Caki2 (cell line): ENCODE measurements around the gene KRT71. TPM values are rescaled to one million over a fixed set of nuclear protein-coding genes. Genes with fewer than 3 reads are reported as not detected.

Experiments
- DNase-seq: peaks from one replicate; pipeline ENCODE4 v3.0.0-alpha.2; 2015; ENCODE audit warnings: low read depth
- in situ Hi-C: cut with HindIII; loops from 2 replicates; pipeline ENCODE4 v1.10.0; 2016; ENCODE audit warnings: low sequenced_read_pairs, low pct_unique_long_range_greater_than_20kb, mixed read lengths
- total RNA-seq: library from RNA; depleted of rRNA; stranded (reverse); fragments of >200 nt; shearing (Covaris generic); gene quantifications from 2 replicates; pipeline ENCODE4 v1.2.3, GENCODE V29; 2014; ENCODE audit warnings: low replicate concordance

The KRT71 gene
- total RNA-seq, 1 experiment from 2014 or later, result not detected

DNA sequence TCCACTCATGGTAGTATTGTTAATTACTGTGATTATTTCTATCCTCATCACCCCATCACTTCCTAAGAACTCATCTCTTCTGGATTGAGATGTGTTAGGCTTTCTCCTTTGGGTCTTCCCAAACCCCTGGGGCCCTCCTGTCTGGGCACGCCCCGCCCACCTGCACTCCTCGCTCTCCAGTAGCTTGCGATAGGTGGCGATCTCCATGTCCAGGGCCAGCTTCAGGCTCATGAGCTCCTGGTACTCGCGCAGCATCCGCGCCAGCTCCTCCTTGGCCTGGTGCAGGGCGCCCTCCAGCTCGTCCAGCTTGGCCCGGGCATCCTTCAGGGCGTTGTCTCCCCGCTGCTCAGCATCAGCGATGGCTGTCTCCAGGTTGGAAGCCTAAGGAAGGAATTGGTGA lies 6.8 kb downstream of the KRT71 start:
- in situ Hi-C loops, result no loop called here
- no peak for DNase-seq

DNA sequence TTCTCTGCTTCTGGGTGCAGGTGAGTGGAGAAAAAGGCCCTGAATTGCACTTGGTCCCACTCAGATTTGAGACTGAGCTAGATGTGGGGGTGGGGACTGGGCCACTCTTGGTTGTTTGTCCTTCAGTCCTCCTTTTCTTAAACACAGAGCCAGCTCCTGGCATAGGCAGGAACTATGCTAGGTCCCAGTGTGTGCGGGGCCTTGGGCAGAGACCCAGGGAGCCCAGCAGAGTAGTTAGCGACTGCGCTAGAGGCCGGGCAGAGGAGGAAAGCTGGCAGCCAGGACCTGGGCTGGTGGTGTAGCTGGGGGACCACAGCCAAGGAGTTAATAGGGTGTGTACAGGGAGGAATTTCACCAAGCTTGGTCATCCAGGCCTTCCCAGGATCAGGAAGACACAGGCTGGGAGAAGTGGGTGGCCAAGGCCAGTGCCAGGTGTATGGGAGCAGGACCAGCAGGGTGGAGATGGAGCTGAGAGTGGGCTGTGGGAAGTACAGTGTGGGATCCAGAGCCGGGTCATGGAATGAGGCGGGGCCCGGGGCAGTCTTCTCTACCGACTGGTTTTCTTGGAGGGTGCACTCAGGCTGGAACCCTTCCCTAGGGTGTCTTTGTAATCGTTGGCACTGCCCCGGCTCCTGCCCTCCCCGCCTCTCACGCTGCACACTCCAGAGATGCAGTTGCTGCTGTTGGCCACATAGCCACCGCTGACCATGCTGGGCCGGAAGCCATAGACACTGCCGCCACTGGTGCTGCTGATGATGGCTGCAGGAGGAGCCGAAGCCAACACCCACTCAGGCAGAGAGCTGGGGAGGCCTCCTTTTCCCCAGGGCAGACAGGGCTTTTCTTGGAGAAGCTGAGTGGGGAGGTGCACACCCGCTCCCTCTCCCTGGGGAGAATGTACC lies 8.7 kb downstream of the KRT71 start:
- in situ Hi-C loops, result no loop called here
- no peak for DNase-seq

DNA sequence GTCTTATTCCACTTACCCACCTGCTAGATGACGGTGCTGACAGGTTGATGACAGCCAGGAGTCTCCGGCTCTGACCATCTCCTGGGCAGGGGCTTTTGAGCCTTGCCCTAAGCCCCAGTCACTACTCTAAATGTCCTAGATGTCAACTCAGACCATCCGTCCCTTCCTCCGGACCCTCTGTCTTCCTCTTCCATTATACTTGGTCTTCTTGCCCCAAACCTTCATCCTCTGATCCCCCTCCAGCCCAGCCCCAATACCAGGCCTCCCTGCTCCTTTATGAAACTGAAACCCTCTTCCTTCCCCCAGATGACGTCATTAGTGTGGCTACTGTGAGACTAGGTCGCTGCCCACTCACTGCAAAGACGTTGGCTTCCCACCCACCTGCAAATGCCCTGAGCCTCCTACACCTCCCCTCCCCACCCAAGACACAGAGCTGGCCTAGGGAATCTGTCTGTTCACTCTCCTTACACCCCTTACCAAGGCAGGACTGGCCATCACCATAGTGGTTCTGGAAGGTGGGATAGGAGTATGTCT lies 10.1 kb downstream of the KRT71 start:
- in situ Hi-C loops, result no loop called here

DNA sequence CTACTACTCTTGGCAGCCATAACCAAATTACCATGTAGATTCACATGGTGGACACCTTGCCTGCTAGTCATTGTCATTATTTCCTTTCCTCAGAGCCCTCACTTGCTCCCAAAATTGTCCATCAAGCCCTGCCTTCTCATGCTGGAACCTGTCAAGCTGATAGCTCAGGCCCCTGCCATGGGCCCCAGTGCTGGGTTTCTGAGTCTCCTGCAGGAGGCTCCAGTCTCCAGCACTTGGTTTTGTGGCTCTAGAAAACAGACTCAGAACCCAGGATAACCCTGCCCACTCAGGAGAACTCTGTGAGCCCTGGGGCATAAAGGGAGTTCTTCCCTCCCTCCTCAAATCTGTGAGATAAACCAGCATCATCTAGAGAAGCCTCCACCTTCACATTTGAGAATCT lies 10.8 kb downstream of the KRT71 start:
- in situ Hi-C loops, result no loop called here
- DNase-seq, result no peak

More for the DNA sequence above, 10.1 kb downstream of the KRT71 start:
- DNase-seq, result no peak

DNA sequence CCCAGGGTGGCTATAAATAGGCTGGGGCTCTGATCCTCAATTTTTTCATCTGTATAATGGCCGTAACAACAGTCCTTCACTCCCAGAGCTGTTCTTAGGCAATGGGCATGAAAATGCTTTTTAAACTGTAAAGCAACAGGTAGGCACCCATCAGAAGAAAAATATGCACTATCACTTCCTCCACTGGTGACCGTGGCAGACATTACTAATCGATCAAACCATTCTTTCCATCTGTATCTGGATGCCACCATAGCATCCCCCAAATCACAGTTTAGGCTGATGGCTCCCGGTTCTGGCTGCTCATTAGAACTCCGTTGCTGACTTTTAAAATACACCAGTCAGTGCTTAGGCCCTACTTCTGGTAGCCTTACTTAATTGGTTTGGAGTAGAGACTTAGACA lies 11.2 kb downstream of the KRT71 start:
- DNase-seq, result no peak
- in situ Hi-C loops, result no loop called here

DNA sequence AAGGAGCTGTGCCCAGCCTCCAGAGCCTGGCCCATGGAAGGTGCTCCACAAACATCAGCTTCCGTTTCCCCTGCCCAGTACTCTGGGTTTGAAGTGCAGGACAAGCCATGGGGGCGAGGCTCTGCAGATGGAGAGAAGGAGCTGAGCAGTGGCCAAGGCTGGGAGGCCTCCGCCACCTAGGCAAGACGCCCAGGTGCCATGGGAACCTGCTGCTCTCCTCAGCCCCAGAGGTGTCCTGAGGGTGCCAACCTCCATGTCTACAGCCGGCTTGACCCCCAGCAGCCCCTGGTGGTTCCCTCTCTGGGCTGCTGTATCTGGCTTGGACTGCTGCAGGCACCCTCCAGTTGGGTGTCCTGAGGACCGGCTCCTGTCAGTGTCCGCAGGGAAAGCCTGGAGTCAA lies 12.4 kb downstream of the KRT71 start:
- in situ Hi-C loops, result no loop called here

DNA sequence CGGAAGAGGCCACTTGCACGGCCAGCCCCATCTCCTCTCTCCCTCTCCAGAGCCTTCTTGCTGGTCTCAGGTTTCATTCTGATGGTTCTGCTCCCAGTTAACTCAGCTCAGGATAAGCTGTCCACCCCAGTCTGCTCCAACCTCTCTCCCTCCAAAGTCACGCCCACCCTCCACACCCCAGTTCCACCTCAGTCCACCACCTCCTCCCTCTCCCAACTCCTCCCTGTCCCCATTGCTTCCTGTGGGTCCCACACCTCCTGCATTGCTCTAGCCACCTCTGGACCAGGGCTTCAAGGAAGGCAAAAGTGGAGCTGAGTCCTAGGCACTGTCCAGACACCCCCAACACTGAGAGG lies 13.1 kb downstream of the KRT71 start:
- no peak for DNase-seq
- in situ Hi-C loops, result no loop called here

More for the DNA sequence above, 12.4 kb downstream of the KRT71 start:
- no peak for DNase-seq

DNA sequence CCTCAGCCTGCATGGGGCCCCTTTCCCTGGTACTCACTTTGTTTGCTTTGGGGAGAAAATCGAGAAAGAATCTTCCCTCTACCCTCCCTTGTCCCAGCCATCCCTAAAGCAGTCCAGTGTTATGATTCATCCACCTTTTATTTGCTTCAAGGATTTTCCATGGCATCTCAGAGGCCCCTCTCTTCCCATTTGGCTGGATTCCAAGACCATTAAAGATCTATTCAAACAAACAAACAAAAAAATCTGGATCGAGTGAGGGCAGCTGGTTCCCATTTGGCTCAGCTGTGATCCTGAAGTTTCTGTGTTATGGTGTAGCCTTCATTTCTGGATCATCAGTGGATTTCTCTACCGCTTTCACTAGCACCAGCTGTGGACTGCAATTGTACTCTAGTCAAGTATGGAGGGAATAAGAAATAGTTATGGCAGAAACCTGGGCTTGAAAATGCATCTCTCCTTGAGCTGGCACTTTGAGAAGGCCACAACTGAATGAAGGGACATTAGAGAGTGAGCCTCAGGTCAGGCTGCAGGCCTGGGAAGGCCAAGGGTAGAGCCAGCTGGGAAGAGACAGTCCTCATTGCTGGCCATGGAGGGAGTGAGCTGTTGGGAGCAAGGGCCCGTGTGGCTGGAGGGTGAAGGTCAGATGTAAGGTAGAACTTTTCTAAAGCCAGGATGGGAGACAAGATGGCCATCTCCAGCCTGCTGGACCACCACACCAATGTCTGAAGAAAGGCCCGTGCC lies 13.7 kb downstream of the KRT71 start:
- in situ Hi-C loops, result no loop called here
- DNase-seq, result peak; percentile 51

DNA sequence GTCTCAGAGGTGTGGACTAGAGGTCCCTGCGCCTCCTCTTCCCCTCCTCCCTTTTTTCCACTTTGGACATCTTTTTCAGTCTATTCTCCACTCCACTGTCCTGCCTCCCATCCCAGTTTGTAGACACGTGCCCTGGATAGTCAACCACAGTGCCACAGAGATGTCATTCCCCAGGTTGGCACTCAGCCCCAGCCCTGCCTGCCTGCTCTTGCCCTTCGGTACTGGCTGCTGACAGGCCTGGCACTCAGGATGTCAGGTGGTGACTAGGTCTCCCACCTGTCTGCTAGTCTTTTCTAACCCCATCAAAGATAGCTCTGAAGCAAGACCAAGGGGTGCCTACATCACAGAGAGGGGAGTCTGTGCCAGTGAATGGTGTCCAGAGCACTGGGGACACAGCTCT lies 15.8 kb downstream of the KRT71 start:
- DNase-seq, result no peak
- in situ Hi-C loops, result no loop called here

DNA sequence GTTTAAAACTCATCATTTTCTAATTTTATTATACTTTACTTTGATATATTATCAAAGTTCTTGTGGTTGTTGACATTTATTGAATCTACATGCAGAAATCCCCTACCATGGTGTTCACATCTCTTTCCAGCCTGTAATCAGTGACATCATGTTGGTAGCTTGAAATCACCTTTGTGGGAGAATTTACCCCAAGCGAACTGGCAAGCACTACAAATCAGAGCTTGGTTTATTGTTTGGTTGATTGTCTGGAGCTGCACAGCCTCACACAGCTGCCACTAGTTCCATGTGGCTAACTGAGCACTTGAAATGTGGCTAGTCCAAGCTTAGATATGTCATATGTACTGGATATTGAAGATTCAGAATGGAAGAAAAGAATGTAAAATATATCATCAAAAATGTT lies 17.4 kb downstream of the KRT71 start:
- DNase-seq, result no peak
- in situ Hi-C loops, result no loop called here

DNA sequence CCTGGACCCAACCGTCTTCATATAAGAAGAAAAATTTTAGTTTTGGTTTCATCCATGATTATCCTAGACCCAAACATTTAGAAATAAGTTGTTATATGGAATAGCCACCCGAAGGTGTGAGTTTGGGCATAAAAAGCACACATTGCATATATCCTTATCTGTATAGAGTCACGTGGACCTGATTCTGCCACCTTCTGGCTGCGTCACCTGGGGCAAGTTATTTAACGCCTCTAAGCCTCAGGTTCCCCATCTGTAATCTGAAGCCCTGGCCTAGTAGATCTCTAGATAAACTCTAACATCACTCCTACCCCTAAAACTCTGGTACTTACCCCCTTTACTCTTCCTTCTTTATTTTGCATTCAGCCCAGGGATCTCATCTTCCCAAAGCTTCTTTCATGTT lies 18.5 kb downstream of the KRT71 start:
- DNase-seq, result no peak
- in situ Hi-C loops, result no loop called here

DNA sequence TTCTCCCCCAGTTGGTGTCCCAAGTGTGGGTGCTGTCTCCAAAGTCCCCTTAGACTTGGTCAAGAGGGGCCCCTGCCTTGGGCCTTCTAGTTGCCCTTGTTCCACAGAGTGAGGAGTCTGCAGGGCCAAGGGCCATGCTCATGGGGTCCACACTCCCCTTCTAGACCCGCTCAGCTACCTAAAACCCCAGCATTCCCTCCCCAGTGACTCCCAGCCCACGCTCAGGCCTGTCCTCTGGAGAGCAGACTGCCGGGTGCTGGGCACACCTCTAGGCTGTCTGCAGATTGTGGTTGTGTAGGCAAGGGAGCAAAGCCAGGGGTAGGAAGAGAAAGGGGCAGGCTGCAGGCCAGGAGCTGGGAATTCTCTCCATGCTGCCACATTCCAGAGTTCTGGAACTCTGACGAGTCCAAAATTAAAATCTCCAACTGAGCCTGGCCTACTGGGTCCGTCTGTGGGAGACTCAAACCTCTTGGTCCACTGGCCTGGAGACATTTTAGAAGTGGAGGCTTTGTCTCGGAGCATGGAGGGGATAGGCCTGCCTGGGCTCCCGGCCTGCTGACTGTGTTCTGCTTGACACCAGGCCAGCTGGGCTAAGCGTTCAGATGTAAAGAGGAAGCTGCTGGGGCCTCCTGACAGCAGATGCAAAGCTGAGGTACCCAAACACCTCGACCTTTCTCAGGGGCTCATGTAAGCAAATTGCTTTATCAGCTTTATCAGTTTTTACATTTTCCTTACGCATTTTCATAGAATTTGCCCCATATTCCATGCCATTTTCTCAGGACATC lies 19.1 kb downstream of the KRT71 start:
- in situ Hi-C loops, result no loop called here

DNA sequence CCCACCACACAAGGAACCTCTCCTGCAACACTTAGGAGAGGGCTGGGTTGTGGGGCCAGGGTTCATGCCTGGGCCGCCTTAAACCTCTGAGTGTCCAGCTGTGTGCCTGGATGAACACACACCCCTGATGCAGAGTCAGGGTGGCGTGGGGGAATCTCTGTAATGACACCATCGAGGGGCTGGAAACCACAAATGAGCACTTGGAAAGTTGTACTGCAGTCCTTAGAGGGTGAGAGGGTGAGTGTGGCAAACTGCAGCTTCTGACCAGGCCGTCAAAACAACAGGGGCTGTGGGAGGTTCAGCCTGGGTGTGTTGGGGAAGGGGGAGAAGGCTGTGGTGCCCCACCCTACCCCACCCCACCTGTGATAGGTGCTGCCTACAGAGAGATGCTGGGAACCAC lies 20.3 kb downstream of the KRT71 start:
- in situ Hi-C loops, result no loop called here
- no peak for DNase-seq

More for the DNA sequence above, 19.1 kb downstream of the KRT71 start:
- DNase-seq, result no peak

DNA sequence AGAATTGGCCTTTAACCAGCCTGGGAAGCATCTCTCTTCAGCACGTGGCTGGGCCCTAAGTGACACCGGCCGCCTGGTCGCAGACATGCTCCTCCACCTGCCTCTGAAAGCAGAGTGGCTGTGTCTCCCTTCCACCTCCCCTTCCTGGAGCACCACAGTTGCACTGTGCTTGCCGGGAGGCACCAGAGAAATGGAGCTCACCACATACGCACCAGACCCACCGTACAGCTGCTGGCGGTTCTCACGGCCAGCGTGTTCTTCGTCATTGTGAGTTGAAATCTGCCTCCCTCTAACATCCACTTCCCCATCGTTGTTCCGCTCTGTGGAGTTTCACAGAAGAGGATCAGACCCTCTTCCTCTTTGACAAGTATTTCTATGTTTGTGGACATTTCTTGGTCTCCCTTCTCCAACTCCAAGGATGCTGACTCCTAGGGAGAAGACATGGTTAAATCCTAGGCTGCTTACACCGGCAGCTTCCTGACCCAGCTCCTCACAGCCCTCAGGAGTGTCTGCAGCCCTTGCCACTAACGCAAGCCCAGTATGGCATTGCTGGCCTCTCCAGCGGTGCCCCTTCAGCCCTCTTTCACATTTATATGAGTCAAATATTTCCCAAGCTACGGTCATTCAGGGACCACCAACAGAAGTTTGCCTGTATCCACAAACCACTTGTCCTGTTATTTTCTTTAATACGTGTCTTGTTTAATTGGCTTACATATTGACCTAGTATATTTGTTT lies 21.2 kb downstream of the KRT71 start:
- in situ Hi-C loops, result no loop called here
- DNase-seq, result no peak

DNA sequence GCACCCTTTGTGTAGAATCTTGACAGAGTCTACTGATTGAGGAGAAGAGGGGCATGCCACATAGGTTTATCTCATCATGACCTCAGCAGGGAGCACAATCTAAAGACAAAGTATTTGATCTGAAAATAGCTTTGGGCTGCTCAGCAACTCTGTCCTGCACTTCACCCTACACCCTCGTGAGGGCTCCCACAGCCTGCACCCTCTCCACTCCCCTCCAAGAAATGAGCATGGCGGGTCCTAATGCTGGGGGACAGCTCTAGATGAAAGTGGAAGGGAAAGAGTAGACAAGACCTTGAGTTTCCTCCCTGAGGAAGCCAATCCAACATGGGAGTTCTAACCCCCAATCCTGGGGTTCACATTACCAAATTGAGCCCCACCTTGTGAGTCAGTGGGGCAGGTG lies 22.0 kb downstream of the KRT71 start:
- in situ Hi-C loops, result no loop called here
- no peak for DNase-seq

DNA sequence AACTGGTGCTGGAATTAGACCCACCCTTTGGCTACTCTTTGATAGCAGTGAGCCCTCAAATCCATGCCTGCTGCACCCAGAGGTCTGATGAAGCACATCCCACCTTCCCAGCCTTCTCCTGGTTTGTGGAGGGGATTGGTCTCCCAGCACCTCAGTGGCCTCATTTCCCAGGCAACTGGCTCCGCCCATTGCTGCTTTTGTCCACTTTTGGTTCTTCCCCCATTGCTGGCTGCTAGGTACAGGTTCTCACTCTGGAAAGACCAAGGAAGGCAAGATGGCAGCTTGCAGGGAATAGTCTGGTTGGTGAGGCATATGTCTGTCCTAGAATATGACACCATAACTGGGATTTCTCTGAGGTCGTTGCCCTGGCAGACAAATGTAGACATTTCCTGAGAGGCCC lies 22.6 kb downstream of the KRT71 start:
- no peak for DNase-seq
- in situ Hi-C loops, result no loop called here

DNA sequence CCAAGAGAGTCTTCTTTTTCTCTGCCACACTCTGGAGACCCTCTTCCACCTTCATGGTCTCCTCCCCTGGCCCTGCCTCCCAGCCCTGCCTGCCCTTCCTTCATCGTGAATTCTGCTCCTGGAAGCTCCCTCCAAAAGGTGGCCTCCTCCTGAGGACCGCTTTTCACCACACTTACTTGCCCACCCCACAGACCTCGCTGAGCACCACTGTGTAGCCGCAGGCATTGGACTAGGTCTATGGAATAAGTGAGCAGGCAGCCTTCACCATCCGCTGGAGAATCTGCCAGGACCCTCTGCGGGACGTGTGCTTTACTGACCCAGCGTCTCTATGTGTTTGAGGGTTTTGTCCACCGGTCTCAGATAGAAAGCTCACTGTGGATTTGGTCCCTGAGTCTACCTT lies 23.1 kb downstream of the KRT71 start:
- in situ Hi-C loops, result no loop called here
- DNase-seq, result no peak

DNA sequence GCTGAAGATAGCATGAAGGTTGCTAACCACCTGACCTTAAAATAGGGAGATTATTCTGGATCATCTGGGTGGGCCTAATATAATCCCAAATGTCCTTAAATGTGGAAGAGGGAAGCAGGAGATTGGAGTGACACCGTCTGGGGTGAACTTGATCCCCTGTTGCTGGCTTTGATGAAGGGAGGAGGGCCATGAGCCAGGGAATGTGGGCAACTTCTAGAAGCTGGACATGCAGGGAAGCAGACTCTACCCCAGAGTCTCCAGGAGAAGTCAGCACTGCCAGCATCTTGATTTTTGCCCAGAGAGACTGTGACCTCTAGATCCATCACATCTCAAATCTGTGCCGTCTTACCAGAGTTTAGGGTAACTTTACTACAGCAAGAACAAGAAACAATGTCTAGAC lies 23.5 kb downstream of the KRT71 start:
- in situ Hi-C loops, result no loop called here
- DNase-seq, result no peak
